ENCODE measurements around the gene HECW1. TPM values are rescaled to one million over a fixed set of nuclear protein-coding genes. Genes with fewer than 3 reads are reported as not detected.

The HECW1 gene
- polyA plus RNA-seq, 4 donors, result under 0.01 to 0.10 (median 0.03) TPM; not detected in 1

DNA sequence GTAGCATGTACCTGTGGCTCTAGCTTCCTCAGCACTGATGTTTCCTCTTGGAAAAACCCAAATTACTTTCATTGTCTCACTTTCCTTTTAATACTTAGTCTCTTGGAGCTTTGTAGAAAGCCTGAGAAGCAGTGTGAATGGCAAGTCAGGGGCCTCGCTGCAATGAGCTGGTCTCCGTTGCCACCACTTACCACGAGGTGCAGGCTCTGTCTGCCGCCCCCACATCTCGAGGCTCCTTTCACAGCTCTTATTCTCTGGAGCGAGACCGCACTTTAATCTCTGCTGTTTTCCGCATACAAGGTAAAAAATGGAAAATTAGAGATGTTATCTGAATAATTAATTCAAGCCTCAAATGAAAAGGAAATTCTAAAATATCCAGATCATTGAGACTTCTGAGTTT lies 186.2 kb downstream of the HECW1 start:
- no peak overlapping the region for H3K27ac ChIP-seq (ENCODE audit: low read depth in 1 of 3, low read length in 2 of 3)
- no peaks in the 10 kb centered on the region for H3K9me3 ChIP-seq (ENCODE audit: control insufficient read depth in 2 of 2, insufficient read depth in 1 of 2, low read depth in 1 of 2, low read length in 1 of 2)
- DNase-seq (no peak), FAIRE-seq (no peak)
- no peak overlapping the region for H3K4me3 ChIP-seq (ENCODE audit: low read depth in 1 of 3, low read length in 3 of 3)
- WGBS, 3 donors, result 85 to 91% (median 88%) methylated on average over 8 of the region's 8 CpGs
- no peaks in the 10 kb centered on the region for H3K36me3 ChIP-seq (ENCODE audit: control insufficient read depth in 3 of 3, insufficient read depth in 2 of 3, low read depth in 1 of 3, low read length in 3 of 3)
- H3K4me1 ChIP-seq (ENCODE audit: control insufficient read depth in 3 of 3, insufficient read depth in 2 of 3, low read depth in 1 of 3, low read length in 2 of 3), result peaks cover 0 to 4% (median 0%) of the 10 kb centered on the region in 3 donors
- peaks cover 0 to 2% (median 1%) of the 10 kb centered on the region in 3 donors for H3K27me3 ChIP-seq (ENCODE audit: control insufficient read depth in 3 of 3, insufficient read depth in 3 of 3, low read length in 3 of 3)

DNA sequence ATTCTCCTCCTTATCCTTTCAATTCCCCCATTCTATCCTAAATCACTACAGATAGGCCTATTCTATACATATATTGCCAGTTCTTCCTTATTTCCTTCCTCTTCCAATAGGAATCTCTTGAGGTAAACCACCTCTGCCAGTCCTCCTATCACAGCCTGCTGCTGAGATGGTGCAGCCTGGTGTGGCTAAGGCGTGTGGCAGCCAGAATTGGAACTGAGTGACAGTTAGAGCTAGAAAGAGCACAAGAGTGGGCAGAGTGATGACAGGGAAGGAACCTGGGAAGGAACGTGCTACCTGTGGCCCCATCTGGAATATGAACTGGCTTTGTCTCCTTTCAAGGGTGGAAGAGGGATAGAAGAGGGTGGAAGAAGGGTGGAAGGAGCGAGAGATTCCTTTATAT lies 187.7 kb downstream of the HECW1 start:
- no peaks in the 10 kb centered on the region for H3K27me3 ChIP-seq (ENCODE audit: control insufficient read depth in 3 of 3, insufficient read depth in 3 of 3, low read length in 3 of 3)
- 70 to 81% (median 77%) methylated on average over 3 of the region's 3 CpGs for WGBS, 3 donors
- H3K4me3 ChIP-seq (ENCODE audit: low read depth in 1 of 3, low read length in 3 of 3), result no peak overlapping the region
- no peaks in the 10 kb centered on the region for H3K9me3 ChIP-seq (ENCODE audit: control insufficient read depth in 2 of 2, insufficient read depth in 1 of 2, low read depth in 1 of 2, low read length in 1 of 2)
- H3K27ac ChIP-seq (ENCODE audit: low read depth in 1 of 3, low read length in 2 of 3), result no peak overlapping the region
- H3K36me3 ChIP-seq (ENCODE audit: control insufficient read depth in 3 of 3, insufficient read depth in 2 of 3, low read depth in 1 of 3, low read length in 3 of 3), result no peaks in the 10 kb centered on the region
- DNase-seq, result no peak
- FAIRE-seq, result no peak
- H3K4me1 ChIP-seq (ENCODE audit: control insufficient read depth in 3 of 3, insufficient read depth in 2 of 3, low read depth in 1 of 3, low read length in 2 of 3), result peaks cover 0 to 4% (median 0%) of the 10 kb centered on the region in 3 donors

DNA sequence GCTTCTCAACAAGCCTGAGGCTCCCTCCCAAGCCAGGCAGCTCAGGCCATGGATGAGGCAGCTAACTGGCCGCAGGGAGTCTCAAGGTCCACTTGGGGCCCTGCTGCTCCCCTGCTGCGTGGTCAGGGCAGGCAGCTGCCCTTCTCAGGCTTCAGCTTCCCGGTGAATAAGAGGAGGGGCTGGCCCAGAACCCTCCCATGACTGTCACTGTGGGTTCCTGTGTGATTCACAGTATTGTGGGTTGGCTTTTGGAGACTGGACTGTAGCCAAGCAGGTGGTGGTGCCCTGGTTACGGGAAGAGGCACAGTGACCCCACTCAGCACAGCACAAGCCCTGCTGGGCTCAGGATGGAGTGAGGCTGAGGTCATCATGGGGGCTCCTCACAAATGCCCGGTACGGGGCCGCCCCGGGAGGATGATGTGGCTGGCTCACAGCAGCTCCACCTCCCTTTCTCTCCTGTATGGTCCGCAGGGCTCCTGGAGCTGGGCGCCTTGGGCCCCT lies 189.8 kb downstream of the HECW1 start:
- FAIRE-seq, result no peak

DNA sequence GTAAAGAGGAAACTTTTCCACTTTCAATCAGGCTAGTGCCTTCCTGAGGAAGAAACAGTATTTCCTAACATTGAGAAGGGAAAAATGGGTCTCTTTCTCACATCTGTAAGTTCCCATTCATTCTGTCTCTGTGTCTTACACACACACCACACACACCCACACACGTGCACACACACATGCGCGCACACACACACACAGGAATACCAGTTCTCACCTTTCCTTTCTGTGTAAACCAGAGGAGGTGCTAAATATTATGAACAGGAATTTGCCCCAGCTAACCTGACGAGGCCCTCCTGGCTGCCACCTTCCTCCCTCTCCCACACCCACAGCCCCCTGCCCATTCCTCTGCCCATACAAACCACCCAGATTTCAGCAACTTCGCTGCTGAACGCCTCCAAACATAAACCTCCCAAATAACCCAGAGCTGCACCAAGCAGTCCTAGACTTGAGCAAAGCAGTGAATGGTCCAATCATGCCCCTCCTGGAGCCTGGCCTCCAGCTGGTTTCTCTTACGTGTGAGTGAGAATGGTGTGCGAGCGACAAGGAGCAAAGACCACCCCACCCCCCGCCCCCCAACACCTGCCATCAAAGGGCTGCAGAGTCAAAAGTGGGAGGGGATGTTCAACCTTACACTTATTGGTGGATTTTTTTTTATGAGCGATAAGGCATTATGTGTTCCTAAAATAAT lies 190.5 kb downstream of the HECW1 start:
- H3K4me3 ChIP-seq (ENCODE audit: low read depth in 1 of 3, low read length in 3 of 3), result no peak overlapping the region
- no peaks in the 10 kb centered on the region for H3K36me3 ChIP-seq (ENCODE audit: control insufficient read depth in 3 of 3, insufficient read depth in 2 of 3, low read depth in 1 of 3, low read length in 3 of 3)
- H3K27ac ChIP-seq (ENCODE audit: low read depth in 1 of 3, low read length in 2 of 3), result no peak overlapping the region
- H3K4me1 ChIP-seq (ENCODE audit: control insufficient read depth in 3 of 3, insufficient read depth in 2 of 3, low read depth in 1 of 3, low read length in 2 of 3), result peaks cover 0 to 4% (median 0%) of the 10 kb centered on the region in 3 donors
- WGBS, 3 donors, result 48 to 62% (median 52%) methylated on average over 11 of the region's 11 CpGs
- no peak for FAIRE-seq
- H3K9me3 ChIP-seq (ENCODE audit: control insufficient read depth in 2 of 2, insufficient read depth in 1 of 2, low read depth in 1 of 2, low read length in 1 of 2), result no peaks in the 10 kb centered on the region
- no peaks in the 10 kb centered on the region for H3K27me3 ChIP-seq (ENCODE audit: control insufficient read depth in 3 of 3, insufficient read depth in 3 of 3, low read length in 3 of 3)
- no peak for DNase-seq

More for the DNA sequence above, 189.8 kb downstream of the HECW1 start:
- Histone ChIP-seq H3K27ac (ENCODE audit: low read depth in 1 of 3, low read length in 2 of 3) (no peak overlapping the region), H3K4me3 (ENCODE audit: low read depth in 1 of 3, low read length in 3 of 3) (no peak overlapping the region), H3K9me3 (ENCODE audit: control insufficient read depth in 2 of 2, insufficient read depth in 1 of 2, low read depth in 1 of 2, low read length in 1 of 2) (no peaks in the 10 kb centered on the region), H3K4me1 (ENCODE audit: control insufficient read depth in 3 of 3, insufficient read depth in 2 of 3, low read depth in 1 of 3, low read length in 2 of 3) (peaks cover 0 to 4% (median 0%) of the 10 kb centered on the region in 3 donors), H3K27me3 (ENCODE audit: control insufficient read depth in 3 of 3, insufficient read depth in 3 of 3, low read length in 3 of 3) (no peaks in the 10 kb centered on the region), H3K36me3 (ENCODE audit: control insufficient read depth in 3 of 3, insufficient read depth in 2 of 3, low read depth in 1 of 3, low read length in 3 of 3) (no peaks in the 10 kb centered on the region)
- peak in 1 of 2 donors; percentile 41 for DNase-seq
- WGBS, 3 donors, result 53 to 63% (median 54%) methylated on average over 9 to 10 of the region's 10 CpGs

DNA sequence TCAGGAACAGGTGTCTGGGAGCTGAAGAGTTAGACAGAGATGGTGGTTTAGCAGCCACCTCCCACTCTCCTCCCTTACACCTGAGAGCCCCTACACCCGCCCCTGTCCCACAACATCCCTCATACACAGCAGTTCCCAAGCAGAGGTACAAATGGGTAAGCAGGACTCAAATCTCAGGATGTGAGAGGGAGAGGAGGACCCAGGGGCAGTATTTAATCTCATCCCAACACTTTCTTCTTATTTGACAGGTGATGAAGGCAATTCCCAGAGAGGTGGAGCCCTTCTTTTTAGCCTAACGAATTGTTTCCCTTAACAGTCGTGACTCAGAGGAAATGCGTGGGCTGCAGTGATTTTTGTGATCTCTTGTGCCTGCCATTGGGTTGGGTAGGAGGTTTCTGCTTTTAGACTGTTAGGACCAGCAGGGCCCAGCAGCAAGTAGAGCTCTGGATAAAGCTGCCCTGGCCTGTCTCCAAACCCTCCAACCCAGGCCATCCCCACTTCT lies 191.3 kb downstream of the HECW1 start:
- Histone ChIP-seq H3K4me3 (ENCODE audit: low read depth in 1 of 3, low read length in 3 of 3) (no peak overlapping the region), H3K4me1 (ENCODE audit: control insufficient read depth in 3 of 3, insufficient read depth in 2 of 3, low read depth in 1 of 3, low read length in 2 of 3) (peaks cover 0 to 4% (median 0%) of the 10 kb centered on the region in 3 donors), H3K27ac (ENCODE audit: low read depth in 1 of 3, low read length in 2 of 3) (no peak overlapping the region), H3K36me3 (ENCODE audit: control insufficient read depth in 3 of 3, insufficient read depth in 2 of 3, low read depth in 1 of 3, low read length in 3 of 3) (no peaks in the 10 kb centered on the region), H3K27me3 (ENCODE audit: control insufficient read depth in 3 of 3, insufficient read depth in 3 of 3, low read length in 3 of 3) (no peaks in the 10 kb centered on the region), H3K9me3 (ENCODE audit: control insufficient read depth in 2 of 2, insufficient read depth in 1 of 2, low read depth in 1 of 2, low read length in 1 of 2) (no peaks in the 10 kb centered on the region)
- FAIRE-seq (no peak), DNase-seq (no peak)
- 53 to 59% (median 53%) methylated on average over 4 of the region's 4 CpGs for WGBS, 3 donors

DNA sequence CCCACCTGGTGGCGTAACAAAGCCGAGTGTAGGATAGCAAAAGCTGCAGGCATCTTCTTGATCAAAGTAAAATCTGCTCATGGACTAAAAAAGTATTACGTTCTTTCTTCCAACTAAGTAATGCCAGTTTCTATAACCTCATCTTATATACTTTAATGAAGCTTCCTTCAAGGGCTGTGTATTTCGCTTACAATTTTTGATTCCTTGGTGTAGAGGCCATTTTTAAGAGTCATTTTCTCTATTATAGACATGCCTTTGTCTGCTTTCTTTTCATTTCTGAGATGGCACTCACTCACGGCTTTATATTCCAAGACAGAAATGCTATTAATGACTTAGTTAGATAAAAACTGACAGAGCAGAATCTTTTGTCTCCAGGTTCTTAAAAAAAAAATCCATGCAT lies 194.0 kb downstream of the HECW1 start:
- H3K9me3 ChIP-seq (ENCODE audit: control insufficient read depth in 2 of 2, insufficient read depth in 1 of 2, low read depth in 1 of 2, low read length in 1 of 2), result no peaks in the 10 kb centered on the region
- no peak for FAIRE-seq
- no peaks in the 10 kb centered on the region for H3K36me3 ChIP-seq (ENCODE audit: control insufficient read depth in 3 of 3, insufficient read depth in 2 of 3, low read depth in 1 of 3, low read length in 3 of 3)
- no peak overlapping the region for H3K4me3 ChIP-seq (ENCODE audit: low read depth in 1 of 3, low read length in 3 of 3)
- no peak overlapping the region for H3K27ac ChIP-seq (ENCODE audit: low read depth in 1 of 3, low read length in 2 of 3)
- no peak for DNase-seq
- H3K27me3 ChIP-seq (ENCODE audit: control insufficient read depth in 3 of 3, insufficient read depth in 3 of 3, low read length in 3 of 3), result no peaks in the 10 kb centered on the region
- peaks cover 0 to 4% (median 0%) of the 10 kb centered on the region in 3 donors for H3K4me1 ChIP-seq (ENCODE audit: control insufficient read depth in 3 of 3, insufficient read depth in 2 of 3, low read depth in 1 of 3, low read length in 2 of 3)
- 70 to 85% (median 79%) methylated on average over 5 of the region's 5 CpGs for WGBS, 3 donors

DNA sequence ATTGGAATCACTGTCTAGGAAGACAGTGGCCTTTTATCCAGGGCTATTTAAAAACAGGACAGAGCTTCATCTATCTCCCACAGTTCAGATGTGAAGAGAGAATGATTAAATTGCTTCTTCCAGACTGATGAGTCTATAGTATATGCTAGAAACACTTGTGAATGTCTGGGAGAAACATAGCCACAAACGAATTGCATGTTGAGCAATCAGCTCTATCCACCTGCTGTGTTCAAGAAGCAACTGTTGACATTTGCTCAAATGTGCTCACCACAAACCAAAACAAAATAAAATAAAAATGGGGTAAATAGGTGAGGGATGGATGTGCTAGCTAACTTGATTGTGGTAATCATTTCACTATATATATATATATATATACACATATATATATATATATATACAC lies 195.1 kb downstream of the HECW1 start:
- 26 to 51% (median 47%) methylated on average over 1 of the region's 1 CpG for WGBS, 3 donors
- FAIRE-seq, result no peak
- peaks cover 0 to under 1% (median 0%) of the 10 kb centered on the region in 3 donors for H3K4me1 ChIP-seq (ENCODE audit: control insufficient read depth in 3 of 3, insufficient read depth in 2 of 3, low read depth in 1 of 3, low read length in 2 of 3)
- no peaks in the 10 kb centered on the region for H3K27me3 ChIP-seq (ENCODE audit: control insufficient read depth in 3 of 3, insufficient read depth in 3 of 3, low read length in 3 of 3)
- DNase-seq, result no peak
- no peaks in the 10 kb centered on the region for H3K9me3 ChIP-seq (ENCODE audit: control insufficient read depth in 2 of 2, insufficient read depth in 1 of 2, low read depth in 1 of 2, low read length in 1 of 2)
- H3K36me3 ChIP-seq (ENCODE audit: control insufficient read depth in 3 of 3, insufficient read depth in 2 of 3, low read depth in 1 of 3, low read length in 3 of 3), result no peaks in the 10 kb centered on the region
- no peak overlapping the region for H3K4me3 ChIP-seq (ENCODE audit: low read depth in 1 of 3, low read length in 3 of 3)
- no peak overlapping the region for H3K27ac ChIP-seq (ENCODE audit: low read depth in 1 of 3, low read length in 2 of 3)

DNA sequence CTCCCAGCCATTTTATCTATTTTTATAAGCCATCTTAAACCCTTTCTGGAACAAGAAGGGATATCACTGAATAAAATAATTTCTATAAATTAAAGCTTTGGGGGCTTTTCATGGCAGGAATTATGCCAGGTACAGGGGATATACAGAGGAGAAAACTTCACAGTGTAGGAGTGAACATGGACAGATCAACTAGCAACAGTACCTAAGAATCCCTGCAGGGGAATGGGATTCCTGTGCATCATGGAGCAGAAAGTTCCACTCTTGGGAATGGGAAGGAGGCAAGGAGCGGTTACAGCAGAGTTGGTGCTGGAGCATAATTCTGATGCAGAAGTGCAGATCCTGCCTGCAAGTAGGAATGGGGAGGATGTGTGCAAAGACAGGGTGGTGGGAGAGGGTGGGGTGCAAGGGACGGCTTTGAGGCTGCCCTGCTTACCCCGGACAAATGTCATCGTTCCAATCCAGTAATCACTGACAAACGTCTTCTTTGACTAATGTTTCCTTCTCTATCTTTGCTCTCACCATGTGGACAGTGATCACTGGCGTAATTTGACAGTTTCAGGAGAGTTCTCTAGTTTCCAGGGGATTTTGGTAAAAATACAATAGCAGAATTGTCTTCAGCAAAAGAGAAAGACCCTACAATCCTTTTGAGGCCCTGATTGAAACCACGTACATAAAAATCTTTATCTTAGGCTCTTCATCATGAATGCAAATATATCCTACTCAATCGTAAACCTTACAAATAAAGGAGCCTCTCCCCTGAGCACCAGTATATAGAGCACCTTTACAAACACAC lies 196.7 kb downstream of the HECW1 start:
- DNase-seq (no peak), FAIRE-seq (no peak)
- 55 to 69% (median 62%) methylated on average over 8 of the region's 8 CpGs for WGBS, 3 donors
- peaks cover 0 to 2% (median 2%) of the 10 kb centered on the region in 3 donors for H3K27me3 ChIP-seq (ENCODE audit: control insufficient read depth in 3 of 3, insufficient read depth in 3 of 3, low read length in 3 of 3)
- H3K4me3 ChIP-seq (ENCODE audit: low read depth in 1 of 3, low read length in 3 of 3), result no peak overlapping the region
- H3K4me1 ChIP-seq (ENCODE audit: control insufficient read depth in 3 of 3, insufficient read depth in 2 of 3, low read depth in 1 of 3, low read length in 2 of 3), result no peaks in the 10 kb centered on the region
- H3K36me3 ChIP-seq (ENCODE audit: control insufficient read depth in 3 of 3, insufficient read depth in 2 of 3, low read depth in 1 of 3, low read length in 3 of 3), result no peaks in the 10 kb centered on the region
- H3K27ac ChIP-seq (ENCODE audit: low read depth in 1 of 3, low read length in 2 of 3), result no peak overlapping the region
- H3K9me3 ChIP-seq (ENCODE audit: control insufficient read depth in 2 of 2, insufficient read depth in 1 of 2, low read depth in 1 of 2, low read length in 1 of 2), result no peaks in the 10 kb centered on the region

All from small intestine (tissue), 7 donors.